ENCODE measurements around the gene APIP. TPM values are rescaled to one million over a fixed set of nuclear protein-coding genes. Genes with fewer than 3 reads are reported as not detected.

The APIP gene, protein sequence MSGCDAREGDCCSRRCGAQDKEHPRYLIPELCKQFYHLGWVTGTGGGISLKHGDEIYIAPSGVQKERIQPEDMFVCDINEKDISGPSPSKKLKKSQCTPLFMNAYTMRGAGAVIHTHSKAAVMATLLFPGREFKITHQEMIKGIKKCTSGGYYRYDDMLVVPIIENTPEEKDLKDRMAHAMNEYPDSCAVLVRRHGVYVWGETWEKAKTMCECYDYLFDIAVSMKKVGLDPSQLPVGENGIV
- polyA plus RNA-seq (2011; rRNA removed) (35.1 and 55.6 TPM in 2 replicates), polyA plus RNA-seq (2017; fragmentation: RNase III; extraction: RNeasy Plus Mini Kit Qiagen cat#74134 plus additional on column Dnase treatment) (36.1 to 42.4 TPM (median 38.6 TPM) in 3 replicates), polyA minus RNA-seq (2011; rRNA and poly(A)+ RNA removed) (5.2 and 6.3 TPM in 2 replicates)
- polyA plus RNA-seq (2012; cell fraction: cytosol; rRNA removed) = 14.2 and 19.1 TPM in 2 replicates
- 5.3 and 9.0 TPM in 2 replicates for polyA plus RNA-seq (2012; cell fraction: nucleus; rRNA removed)

DNA sequence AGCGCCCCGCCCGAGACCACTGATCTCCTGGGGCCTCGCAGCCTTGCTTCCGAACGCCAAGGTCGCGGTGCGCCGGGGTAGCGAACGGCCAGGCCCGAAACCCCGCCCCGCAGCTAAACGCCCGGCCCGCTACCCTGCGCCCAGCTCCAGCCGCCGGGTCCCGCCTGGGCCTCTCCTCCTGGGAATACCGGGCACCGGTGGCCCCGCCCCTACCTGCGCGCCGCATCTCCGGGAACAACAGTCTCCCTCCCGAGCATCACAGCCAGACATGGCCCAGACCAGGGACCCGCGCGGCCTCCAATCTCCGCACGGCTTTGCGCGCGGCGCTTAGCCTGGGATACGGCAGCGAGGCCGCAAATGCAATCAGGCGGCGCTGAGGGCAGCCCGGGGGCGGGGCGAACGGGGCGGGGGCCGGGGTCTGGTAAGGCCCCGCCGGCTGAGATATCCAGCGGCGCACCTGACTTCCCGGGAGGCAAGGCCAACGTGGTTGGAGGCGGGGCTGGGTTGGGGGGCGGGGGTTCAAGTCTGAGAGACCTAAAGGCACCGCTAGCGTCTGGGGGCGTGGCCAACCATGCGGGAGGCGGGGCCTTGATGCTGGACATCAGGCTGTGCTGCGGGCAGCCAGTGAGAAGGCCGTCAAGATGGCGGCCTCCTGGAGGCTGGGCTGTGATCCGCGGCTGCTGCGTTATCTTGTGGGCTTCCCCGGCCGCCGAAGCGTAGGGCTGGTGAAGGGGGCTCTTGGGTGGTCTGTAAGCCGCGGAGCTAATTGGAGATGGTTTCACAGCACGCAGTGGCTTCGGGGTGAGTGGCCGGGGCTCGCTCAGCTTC, at the start of gene APIP, which contains the start of gene PDHX:
Gene APIP (minus strand): TSS at position 365 of the 828 bp plus-strand sequence. CDS start 95 bp downstream, at position 270.
Gene PDHX (plus strand): TSS at position 604 of the 828 bp plus-strand sequence. CDS start 38 bp downstream, at position 642.
- Histone ChIP-seq H3K4me2 (peak within 1 kb of the TSS; percentile 82), H3K4me3 (peak within 1 kb of the TSS; percentile 78), H3K27ac (peak within 1 kb of the TSS; percentile 92 to 98), H3K9me3 (no peaks in the 10 kb centered on the region), H3K4me1 (peaks cover 20% of the 10 kb centered on the region)
- POLR2A ChIA-PET = interaction anchor here (0.6 to 1.9 kb wide), 7 partner anchors 9 to 316 kb away, joined by 3 to 7 read pairs (median 4); no protein-coding TSS in a partner anchor
- WGBS (ENCODE audit: missing lambda C conversion rate) = 0% methylated on average over 12 of the region's 79 CpGs
- ATAC-seq (peak; percentile 92 to 96), FAIRE-seq (no peak), DNase-seq (ENCODE audit: low read depth in 1 of 2, low spot score in 1 of 2) (peak; percentile 90 to 99)
- CTCF ChIA-PET = interaction anchor here (0.7 to 2.9 kb wide), 7 partner anchors 9 to 550 kb away, joined by 3 to 11 read pairs (median 5); no protein-coding TSS in a partner anchor
- TF ChIP-seq HOXB13 (CRISPR knock-in tag; IDR thresholded peaks at IDR 0.05; ENCODE audit: low read depth) = no peak
- TF ChIP-seq EHMT2 (IDR thresholded peaks at IDR 0.05; ENCODE audit: low read depth) = no peak
- TF ChIP-seq KDM5A (IDR thresholded peaks at IDR 0.05) = peak; percentile 79; the same call in 1 of the 2 replicates
- no peak for TF ChIP-seq TP53 (CRISPR knock-in tag; IDR thresholded peaks at IDR 0.05)
- TF ChIP-seq POLR2A (IDR thresholded peaks at IDR 0.05; ENCODE audit: low read length) = peak; percentile 97
- TF ChIP-seq CBX8 (IDR thresholded peaks at IDR 0.05) = no peak
- TF ChIP-seq, protein P1, sequence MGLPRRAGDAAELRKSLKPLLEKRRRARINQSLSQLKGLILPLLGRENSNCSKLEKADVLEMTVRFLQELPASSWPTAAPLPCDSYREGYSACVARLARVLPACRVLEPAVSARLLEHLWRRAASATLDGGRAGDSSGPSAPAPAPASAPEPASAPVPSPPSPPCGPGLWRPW (IDR thresholded peaks at IDR 0.05) = no peak
- no peak for TF ChIP-seq MAFK (IDR thresholded peaks at IDR 0.05; ENCODE audit: partially characterized antibody)
- no peak for TF ChIP-seq CHD2 (IDR thresholded peaks at IDR 0.05; ENCODE audit: low read length, partially characterized antibody)
- no peak for TF ChIP-seq HDAC2 (IDR thresholded peaks at IDR 0.05)
- TF ChIP-seq NFE2L2 (conservative IDR thresholded peaks at IDR 0.05; ENCODE audit: low read length) = no peak
- TF ChIP-seq, protein P2, sequence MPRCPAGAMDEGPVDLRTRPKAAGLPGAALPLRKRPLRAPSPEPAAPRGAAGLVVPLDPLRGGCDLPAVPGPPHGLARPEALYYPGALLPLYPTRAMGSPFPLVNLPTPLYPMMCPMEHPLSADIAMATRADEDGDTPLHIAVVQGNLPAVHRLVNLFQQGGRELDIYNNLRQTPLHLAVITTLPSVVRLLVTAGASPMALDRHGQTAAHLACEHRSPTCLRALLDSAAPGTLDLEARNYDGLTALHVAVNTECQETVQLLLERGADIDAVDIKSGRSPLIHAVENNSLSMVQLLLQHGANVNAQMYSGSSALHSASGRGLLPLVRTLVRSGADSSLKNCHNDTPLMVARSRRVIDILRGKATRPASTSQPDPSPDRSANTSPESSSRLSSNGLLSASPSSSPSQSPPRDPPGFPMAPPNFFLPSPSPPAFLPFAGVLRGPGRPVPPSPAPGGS (IDR thresholded peaks at IDR 0.05) = peak; percentile 60; the same call in 2 of the 3 replicates
- no peak for TF ChIP-seq ZFP36 (IDR thresholded peaks at IDR 0.05; ENCODE audit: borderline replicate concordance, partially characterized antibody)
- TF ChIP-seq JUNB (IDR thresholded peaks at IDR 0.05) = no peak
- no peak for TF ChIP-seq FOSL2 (IDR thresholded peaks at IDR 0.05)
- no peak for TF ChIP-seq FOSL2 (CRISPR knock-in tag; IDR thresholded peaks at IDR 0.05)
- no peak for TF ChIP-seq ESRRA (IDR thresholded peaks at IDR 0.05; ENCODE audit: borderline replicate concordance, low read length)
- no peak for TF ChIP-seq CHD4 (IDR thresholded peaks at IDR 0.05; ENCODE audit: borderline replicate concordance)
- TF ChIP-seq FOXS1 (CRISPR knock-in tag; IDR thresholded peaks at IDR 0.05) = no peak
- TF ChIP-seq, protein P3, sequence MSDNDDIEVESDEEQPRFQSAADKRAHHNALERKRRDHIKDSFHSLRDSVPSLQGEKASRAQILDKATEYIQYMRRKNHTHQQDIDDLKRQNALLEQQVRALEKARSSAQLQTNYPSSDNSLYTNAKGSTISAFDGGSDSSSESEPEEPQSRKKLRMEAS (IDR thresholded peaks at IDR 0.05) = peak; percentile 41
- TF ChIP-seq, protein P4, sequence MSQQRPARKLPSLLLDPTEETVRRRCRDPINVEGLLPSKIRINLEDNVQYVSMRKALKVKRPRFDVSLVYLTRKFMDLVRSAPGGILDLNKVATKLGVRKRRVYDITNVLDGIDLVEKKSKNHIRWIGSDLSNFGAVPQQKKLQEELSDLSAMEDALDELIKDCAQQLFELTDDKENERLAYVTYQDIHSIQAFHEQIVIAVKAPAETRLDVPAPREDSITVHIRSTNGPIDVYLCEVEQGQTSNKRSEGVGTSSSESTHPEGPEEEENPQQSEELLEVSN (IDR thresholded peaks at IDR 0.05; ENCODE audit: borderline replicate concordance, low read depth) = no peak; the same call in 1 of the 2 replicates
- TF ChIP-seq NPAS2 (CRISPR knock-in tag; IDR thresholded peaks at IDR 0.05; ENCODE audit: borderline replicate concordance) = no peak
- no peak for TF ChIP-seq HOXA7 (CRISPR knock-in tag; IDR thresholded peaks at IDR 0.05)
- TF ChIP-seq, protein P5, sequence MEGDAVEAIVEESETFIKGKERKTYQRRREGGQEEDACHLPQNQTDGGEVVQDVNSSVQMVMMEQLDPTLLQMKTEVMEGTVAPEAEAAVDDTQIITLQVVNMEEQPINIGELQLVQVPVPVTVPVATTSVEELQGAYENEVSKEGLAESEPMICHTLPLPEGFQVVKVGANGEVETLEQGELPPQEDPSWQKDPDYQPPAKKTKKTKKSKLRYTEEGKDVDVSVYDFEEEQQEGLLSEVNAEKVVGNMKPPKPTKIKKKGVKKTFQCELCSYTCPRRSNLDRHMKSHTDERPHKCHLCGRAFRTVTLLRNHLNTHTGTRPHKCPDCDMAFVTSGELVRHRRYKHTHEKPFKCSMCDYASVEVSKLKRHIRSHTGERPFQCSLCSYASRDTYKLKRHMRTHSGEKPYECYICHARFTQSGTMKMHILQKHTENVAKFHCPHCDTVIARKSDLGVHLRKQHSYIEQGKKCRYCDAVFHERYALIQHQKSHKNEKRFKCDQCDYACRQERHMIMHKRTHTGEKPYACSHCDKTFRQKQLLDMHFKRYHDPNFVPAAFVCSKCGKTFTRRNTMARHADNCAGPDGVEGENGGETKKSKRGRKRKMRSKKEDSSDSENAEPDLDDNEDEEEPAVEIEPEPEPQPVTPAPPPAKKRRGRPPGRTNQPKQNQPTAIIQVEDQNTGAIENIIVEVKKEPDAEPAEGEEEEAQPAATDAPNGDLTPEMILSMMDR (IDR thresholded peaks at IDR 0.05) = no peak
- TF ChIP-seq, protein P6, sequence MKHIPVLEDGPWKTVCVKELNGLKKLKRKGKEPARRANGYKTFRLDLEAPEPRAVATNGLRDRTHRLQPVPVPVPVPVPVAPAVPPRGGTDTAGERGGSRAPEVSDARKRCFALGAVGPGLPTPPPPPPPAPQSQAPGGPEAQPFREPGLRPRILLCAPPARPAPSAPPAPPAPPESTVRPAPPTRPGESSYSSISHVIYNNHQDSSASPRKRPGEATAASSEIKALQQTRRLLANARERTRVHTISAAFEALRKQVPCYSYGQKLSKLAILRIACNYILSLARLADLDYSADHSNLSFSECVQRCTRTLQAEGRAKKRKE (CRISPR knock-in tag; IDR thresholded peaks at IDR 0.05; ENCODE audit: low read depth) = no peak
- TF ChIP-seq RARB (CRISPR knock-in tag; IDR thresholded peaks at IDR 0.05) = no peak
- TF ChIP-seq HEYL (CRISPR knock-in tag; IDR thresholded peaks at IDR 0.05) = no peak
- TF ChIP-seq EHF (CRISPR knock-in tag; IDR thresholded peaks at IDR 0.05) = no peak
- TF ChIP-seq RNF2 (IDR thresholded peaks at IDR 0.05; ENCODE audit: borderline replicate concordance, low read depth) = no peak
- peak; percentile 98 for TF ChIP-seq PHF8 (IDR thresholded peaks at IDR 0.05; ENCODE audit: borderline replicate concordance, low read depth)
- no peak for TF ChIP-seq CBX2 (IDR thresholded peaks at IDR 0.05; ENCODE audit: borderline replicate concordance, low read depth)
- no peak for TF ChIP-seq HOXB5 (CRISPR knock-in tag; IDR thresholded peaks at IDR 0.05)
- TF ChIP-seq, protein P7, sequence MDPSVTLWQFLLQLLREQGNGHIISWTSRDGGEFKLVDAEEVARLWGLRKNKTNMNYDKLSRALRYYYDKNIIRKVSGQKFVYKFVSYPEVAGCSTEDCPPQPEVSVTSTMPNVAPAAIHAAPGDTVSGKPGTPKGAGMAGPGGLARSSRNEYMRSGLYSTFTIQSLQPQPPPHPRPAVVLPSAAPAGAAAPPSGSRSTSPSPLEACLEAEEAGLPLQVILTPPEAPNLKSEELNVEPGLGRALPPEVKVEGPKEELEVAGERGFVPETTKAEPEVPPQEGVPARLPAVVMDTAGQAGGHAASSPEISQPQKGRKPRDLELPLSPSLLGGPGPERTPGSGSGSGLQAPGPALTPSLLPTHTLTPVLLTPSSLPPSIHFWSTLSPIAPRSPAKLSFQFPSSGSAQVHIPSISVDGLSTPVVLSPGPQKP (IDR thresholded peaks at IDR 0.05; ENCODE audit: low read depth, low read length) = no peak
- no peak for TF ChIP-seq EP300 (IDR thresholded peaks at IDR 0.05)

Data from A549 (cell line).